Amniotic stem cell (primary cell): ENCODE data around the gene ADGRV1.
"Not testable (repeated sequence)": the region's sequence is repeated elsewhere in the genome, so short reads cannot be mapped to it uniquely, and the experiment has no call there.

Experiments
- DNase-seq: peaks from one replicate; lab custom pipeline; 2025; lab: John Stamatoyannopoulos, UW

ADGRV1 gene

GRCh38 chr5:90810211-90810610 is 251.6 kb downstream of the ADGRV1 start:
- no peak for DNase-seq

DNA sequence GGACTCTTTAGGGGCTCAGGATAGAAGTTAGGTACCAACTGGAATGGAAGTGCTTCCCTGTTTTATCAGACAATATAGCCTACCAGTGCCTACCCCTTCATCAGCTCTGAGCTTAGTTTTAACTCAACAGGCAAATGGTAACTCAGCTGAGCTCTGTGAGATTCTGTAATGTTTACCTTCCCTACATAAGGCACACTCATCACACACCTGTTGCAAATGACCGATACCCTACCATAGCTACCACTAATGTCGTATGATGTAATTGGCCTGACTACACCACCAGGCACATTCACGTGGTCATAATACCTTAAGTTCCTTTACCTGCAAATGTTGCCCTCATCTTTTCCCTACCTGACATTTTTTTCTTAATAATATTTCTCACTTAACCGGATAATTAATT is 254.8 kb downstream of the ADGRV1 start:
- DNase-seq = no peak

DNA sequence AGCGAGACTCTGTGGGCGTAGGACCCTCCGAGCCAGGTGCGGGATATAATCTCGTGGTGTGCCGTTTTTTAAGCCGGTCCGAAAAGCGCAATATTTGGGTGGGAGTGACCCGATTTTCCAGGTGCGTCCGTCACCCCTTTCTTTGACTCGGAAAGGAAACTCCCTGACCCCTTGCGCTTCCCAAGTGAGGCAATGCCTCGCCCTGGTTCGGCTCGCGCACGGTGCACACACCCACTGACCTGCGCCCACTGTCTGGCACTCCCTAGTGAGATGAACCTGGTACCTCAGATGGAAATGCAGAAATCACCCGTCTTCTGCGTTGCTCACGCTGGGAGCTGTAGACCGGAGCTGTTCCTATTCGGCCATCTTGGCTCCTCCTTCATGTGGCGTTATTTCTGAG is 263.5 kb downstream of the ADGRV1 start:
- not testable (repeated sequence) for DNase-seq

DNA sequence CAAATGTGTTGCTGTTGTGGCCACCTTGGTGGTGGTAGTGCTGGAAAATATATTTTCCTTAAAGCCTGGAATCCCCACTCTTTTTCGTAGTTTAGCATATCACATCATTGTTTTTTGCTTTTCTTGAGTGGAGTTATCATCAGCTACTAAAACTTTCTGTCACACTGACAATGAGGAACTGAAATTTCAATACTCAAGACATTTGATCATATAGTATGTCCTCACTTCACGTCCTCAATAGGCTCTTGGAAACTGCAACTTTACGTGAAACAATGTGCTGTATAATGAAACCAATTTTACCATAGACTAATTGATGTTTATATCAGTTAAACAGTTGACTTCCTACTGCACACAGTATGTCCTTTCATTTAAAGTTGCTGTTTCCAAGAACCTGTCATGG is 265.8 kb downstream of the ADGRV1 start:
- no peak for DNase-seq

DNA sequence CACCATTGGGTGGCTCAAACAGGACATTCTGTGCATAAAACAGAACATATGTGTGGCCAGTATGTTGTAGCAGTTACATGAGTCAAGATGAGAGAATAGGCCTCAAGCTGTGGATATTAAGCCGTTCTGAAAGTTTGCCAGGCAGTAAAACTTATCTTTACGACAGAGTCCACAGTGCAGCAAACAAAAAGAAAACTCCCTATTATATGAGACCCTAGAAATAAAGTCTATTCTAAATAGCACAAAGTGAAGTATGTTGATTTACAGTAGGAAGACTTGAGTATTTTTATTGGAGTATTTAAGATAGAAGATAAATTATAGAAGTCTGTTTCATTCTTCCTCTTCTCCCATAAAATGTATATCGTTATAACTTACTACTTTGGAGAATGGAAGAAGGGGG is 271.5 kb downstream of the ADGRV1 start:
- no peak for DNase-seq

DNA sequence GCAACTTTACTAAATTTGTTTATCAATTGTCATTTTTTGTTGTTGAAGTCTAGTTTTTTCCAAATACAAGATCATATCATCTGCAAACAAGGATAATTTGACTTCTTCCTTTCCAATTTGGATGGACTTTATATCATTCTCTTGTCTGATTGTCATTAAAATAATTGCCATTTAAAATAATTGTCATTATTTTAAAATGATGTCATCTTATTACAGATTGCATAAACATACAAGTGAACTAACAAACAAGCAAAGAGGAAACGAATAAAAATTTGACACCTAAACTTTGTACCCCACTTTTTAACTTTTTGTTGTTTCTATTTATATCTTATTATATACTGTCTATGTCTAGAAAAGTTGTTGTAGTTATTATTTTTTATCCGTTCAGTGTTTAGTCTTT is 275.2 kb downstream of the ADGRV1 start:
- no peak for DNase-seq

DNA sequence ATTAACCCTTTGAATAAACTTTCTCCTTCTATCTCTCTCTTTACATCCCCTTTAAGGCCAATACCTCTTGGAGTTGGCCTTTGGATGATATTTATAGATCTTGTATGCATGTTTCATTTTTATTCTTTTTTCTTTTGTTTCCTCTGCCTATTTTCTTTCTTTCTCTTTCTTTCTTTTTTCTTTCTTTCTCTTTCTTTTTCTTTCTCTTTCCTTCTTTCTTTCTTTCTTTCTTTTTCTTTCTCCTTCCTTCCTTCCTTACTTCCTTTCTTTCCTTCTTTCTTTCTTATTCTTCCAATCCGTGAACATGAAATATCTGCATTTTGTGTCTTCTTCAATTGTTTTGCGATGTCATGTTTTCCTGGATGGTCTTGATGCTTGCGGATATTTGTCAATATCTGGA is 276.1 kb downstream of the ADGRV1 start:
- no peak for DNase-seq

DNA sequence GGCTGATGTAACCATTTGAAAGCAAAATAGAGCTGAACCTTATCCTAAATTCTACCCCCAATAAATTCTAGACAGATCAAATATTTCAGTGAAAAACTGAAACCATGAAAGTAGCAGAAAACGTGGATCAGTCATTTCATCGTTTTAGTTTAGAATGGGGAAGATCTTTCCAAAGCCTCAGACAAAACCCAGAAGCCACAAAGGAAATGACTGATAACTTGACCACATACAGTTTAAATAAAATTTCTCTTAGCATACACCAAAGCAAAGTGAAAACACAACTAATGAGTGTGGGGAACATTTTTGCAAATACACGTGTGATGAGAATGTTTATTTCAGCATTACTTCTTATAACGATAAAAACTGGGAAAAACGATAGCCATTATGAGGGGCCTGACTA is 284.8 kb downstream of the ADGRV1 start:
- no peak for DNase-seq

GRCh38 chr5:90844931-90845330 is 286.3 kb downstream of the ADGRV1 start:
- no peak for DNase-seq

GRCh38 chr5:90845723-90846554 is 287.3 kb downstream of the ADGRV1 start:
- DNase-seq = no peak

DNA sequence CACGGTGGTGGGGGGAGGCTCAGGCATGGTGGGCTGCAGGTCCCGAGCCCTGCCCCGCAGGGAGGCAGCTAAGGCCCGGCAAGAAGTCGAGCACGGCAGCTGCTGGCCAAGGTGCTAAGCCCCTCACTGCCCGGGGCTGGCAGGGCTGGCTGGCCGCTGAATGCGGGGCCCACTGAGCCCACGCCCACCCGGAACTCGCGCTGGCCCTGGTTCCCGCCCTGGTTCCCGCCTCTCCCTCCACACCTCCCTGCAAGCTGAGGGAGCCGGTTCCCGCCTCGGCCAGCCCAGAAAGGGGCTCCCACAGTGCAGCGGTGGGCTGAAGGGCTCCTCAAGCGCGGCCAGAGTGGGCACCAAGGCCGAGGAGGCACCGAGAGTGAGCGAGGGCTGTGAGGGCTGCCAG is 289.0 kb downstream of the ADGRV1 start:
- DNase-seq = not testable (repeated sequence)

GRCh38 chr5:90849939-90850338 is 291.3 kb downstream of the ADGRV1 start:
- DNase-seq = no peak

- DNase-seq = no peak
Measured at GRCh38 chr5:90852531-90852930, 293.9 kb downstream of the ADGRV1 start.

GRCh38 chr5:90853750-90854149 is 295.2 kb downstream of the ADGRV1 start:
- no peak for DNase-seq

DNA sequence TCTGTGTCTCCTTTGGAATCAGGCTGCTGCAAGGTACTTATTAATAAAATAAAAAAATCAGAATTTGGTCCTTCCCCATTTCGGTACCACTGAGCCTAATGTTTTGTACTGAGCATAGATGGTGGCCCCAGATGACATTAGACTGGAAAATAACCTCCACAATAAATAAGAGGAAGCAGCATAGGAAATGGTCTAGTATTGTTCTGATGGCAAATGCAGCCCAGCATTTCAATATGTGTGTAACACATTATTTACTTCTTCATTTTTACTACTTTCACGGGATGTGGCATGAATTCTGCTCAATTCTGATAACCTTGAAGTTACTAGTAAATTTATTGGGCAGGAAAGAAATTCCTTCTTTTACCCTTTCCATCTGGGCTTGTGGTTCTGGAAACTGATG is 295.6 kb downstream of the ADGRV1 start:
- DNase-seq = no peak

GRCh38 chr5:90855296-90856010 is 296.9 kb downstream of the ADGRV1 start:
- no peak for DNase-seq

- no peak for DNase-seq
Measured at GRCh38 chr5:90861843-90862586, 303.4 kb downstream of the ADGRV1 start.

DNA sequence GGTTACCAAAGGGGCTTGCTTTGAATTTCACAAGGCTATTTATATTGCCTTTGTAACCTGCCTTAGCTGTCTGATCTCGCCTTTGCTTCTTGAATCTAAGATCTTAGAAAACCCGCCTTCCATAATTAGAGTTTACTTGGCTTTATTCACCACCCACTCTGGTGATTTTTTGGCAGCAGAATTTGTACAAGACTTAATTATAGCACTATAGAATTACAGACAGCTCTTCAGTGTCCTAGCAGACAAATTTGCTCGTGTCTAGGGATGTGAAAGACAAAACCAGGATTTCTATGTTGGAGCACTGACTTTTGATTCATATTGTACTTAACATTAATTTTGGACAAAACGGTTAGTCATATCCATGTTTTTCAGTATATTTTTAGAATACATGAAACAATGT is 306.6 kb downstream of the ADGRV1 start:
- DNase-seq = no peak

DNA sequence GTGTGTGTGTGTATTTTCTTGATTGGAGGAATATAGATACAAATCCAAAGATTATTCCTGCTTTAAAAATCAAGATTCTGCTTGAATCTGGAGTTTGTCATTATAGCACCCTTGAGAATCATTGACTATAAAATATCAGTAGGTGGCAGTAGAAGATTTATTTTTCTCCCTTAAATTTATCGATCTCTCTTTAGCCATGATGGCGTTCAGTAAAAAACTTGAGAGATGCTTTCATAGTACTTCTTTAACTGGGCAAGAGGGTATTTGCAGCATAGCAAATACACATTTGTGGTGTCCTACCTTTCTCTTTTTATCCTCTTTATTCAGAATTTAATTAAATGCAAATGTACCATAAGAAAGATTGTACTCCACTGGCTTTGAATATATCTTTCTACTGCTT is 307.7 kb downstream of the ADGRV1 start:
- no peak for DNase-seq

GRCh38 chr5:90866915-90867731 is 308.5 kb downstream of the ADGRV1 start:
- DNase-seq = no peak

DNA sequence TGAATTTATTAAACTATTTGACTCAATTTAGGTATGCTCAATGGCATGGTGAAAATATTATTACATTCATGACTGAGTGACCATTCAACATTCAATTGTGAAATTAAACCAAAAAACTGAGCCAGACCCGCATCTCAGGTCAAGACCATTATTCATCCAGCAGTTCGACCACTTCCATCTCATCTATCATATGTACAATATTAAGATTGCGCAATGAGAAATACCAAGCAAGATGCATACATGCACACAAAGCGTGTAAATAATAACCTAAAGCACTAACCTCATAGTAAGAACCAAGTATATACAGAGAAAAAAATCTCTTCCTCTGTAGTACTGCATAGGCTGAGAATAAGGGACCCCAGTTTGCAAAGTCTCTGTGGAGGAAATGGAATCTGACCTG is 310.2 kb downstream of the ADGRV1 start:
- DNase-seq = no peak

DNA sequence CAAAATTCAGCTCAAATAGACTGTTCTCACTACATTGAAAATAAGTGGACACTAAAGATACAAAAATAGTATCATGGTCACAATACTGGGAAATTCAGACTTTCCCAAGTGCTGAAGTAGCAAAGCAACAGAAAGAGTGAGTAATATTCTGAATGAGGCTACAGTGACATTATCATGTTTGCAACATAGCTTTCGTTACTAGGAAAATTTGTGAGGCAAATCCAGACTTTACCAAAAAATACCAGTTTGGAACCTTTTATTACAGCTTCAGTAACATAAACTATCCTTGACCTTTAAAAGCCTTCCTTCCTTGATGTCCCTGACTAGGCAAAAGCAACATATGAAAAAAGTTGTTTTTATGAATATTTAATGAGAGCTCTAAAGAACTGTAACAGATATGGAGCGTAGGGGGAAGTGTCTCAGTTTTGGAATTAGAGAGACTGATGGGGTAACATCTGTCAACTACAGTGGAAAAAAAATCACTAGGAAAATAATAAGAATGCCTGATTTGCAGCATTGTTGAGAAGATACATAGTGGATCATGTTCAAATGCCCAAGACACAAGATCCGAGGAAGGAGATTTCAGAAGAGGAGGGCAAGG is 312.9 kb downstream of the ADGRV1 start:
- no peak for DNase-seq
